ENCODE results near the gene MCM5.

Gene MCM5

GRCh38 chr22:35380537-35381423 is 19.2 kb upstream of the MCM5 start, which contains the start of gene HMOX1:
HMOX1 (plus strand) TSS chr22:35381096; CDS start chr22:35381174, 78 bp downstream.
- TF ChIP-seq, protein P1, sequence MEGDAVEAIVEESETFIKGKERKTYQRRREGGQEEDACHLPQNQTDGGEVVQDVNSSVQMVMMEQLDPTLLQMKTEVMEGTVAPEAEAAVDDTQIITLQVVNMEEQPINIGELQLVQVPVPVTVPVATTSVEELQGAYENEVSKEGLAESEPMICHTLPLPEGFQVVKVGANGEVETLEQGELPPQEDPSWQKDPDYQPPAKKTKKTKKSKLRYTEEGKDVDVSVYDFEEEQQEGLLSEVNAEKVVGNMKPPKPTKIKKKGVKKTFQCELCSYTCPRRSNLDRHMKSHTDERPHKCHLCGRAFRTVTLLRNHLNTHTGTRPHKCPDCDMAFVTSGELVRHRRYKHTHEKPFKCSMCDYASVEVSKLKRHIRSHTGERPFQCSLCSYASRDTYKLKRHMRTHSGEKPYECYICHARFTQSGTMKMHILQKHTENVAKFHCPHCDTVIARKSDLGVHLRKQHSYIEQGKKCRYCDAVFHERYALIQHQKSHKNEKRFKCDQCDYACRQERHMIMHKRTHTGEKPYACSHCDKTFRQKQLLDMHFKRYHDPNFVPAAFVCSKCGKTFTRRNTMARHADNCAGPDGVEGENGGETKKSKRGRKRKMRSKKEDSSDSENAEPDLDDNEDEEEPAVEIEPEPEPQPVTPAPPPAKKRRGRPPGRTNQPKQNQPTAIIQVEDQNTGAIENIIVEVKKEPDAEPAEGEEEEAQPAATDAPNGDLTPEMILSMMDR (IDR thresholded peaks at IDR 0.05; ENCODE audit: low read depth, low read length) = peak; percentile 19; the same call in 1 of the 2 replicates
- no peak within 1 kb of the TSS for H3K27ac ChIP-seq
- no peaks in the 10 kb centered on the region for H3K36me3 ChIP-seq
- peak; percentile 69 for DNase-seq
- H3K9me3 ChIP-seq (ENCODE audit: severe bottlenecking) = no peaks in the 10 kb centered on the region
- peaks cover 4% of the 10 kb centered on the region for H3K27me3 ChIP-seq (ENCODE audit: insufficient read depth, low read depth, severe bottlenecking)
- H3K4me3 ChIP-seq (ENCODE audit: low read depth, low read length) = peak within 1 kb of the TSS; percentile 52

DNA sequence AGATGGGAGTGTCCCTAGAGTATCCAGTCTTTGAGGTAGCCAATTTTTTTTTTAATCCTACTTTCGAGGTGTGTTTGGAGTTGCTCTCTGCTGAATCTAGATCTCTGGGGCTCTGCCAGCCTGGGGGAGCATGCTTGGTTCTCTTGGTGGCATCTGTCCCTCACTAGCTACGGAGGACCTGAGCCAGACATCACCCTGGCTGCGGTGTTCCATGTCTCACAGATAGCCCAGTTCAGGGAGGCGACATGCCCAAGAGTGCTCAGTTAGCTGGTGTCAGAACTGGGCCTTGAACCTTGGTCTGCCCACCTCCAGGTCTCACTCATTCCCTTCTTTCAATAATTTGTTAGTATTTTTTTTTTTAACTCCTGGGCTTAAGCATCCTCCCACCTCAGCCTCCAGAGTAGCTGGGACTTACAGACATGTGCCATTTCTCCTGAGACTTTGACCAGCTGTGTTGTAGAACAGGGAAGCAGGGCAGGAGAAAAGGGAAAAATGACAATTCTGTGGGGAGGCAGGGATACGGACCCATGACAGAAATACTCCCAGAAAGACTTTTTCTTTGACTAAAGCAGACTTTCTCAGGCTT is 18.4 kb upstream of the MCM5 start:
- no peak for DNase-seq
- Histone ChIP-seq H3K27me3 (ENCODE audit: insufficient read depth, low read depth, severe bottlenecking) (peaks cover 4% of the 10 kb centered on the region), H3K27ac (no peak overlapping the region), H3K4me3 (ENCODE audit: low read depth, low read length) (peak overlapping the region; percentile 52), H3K36me3 (no peaks in the 10 kb centered on the region), H3K9me3 (ENCODE audit: severe bottlenecking) (no peaks in the 10 kb centered on the region)
- TF ChIP-seq, protein P1 (IDR thresholded peaks at IDR 0.05; ENCODE audit: low read depth, low read length) = no peak

DNA sequence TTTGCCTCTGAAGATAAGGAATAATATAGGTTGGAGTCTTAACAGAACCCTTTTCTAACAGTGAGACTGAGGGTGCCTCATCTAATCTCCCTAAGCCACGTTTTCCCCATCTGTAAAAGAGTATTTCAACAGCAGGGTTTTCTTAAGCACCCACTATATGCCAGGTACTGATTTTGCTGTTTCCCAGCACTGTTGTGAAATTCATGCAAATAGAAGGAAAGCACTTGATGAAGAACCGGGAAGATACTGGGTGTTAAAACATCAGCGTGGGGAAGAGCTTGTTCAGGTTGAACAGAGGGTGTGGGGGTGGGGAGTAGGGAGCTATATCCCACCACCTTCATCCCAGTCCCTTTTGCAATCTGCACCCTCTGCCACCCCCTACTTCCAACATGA is 16.3 kb upstream of the MCM5 start:
- H3K27ac ChIP-seq = no peak overlapping the region
- DNase-seq = no peak
- H3K36me3 ChIP-seq = no peaks in the 10 kb centered on the region
- H3K9me3 ChIP-seq (ENCODE audit: severe bottlenecking) = no peaks in the 10 kb centered on the region
- TF ChIP-seq, protein P1 (IDR thresholded peaks at IDR 0.05; ENCODE audit: low read depth, low read length) = no peak
- peaks cover 4% of the 10 kb centered on the region for H3K27me3 ChIP-seq (ENCODE audit: insufficient read depth, low read depth, severe bottlenecking)
- no peak overlapping the region for H3K4me3 ChIP-seq (ENCODE audit: low read depth, low read length)

DNA sequence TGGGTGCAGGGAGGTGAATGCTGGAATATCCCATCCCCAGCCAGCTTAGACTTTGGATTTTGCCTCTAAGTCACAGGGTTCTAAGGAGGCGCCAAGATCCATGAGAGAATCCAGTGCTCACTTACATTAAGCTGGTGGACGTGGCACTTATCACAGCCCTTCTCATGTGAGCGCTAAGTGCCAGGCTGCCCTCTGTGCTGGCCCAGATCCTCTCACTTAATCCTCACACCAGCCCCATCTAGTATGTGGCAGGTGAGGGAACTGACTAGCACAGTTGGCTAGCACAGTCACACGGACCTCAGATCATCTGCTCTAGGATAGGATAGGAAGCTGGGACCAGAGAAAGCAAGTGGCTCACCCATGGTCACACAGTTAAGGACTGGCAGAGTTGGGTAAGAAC is 15.4 kb upstream of the MCM5 start:
- no peak overlapping the region for H3K27ac ChIP-seq
- no peaks in the 10 kb centered on the region for H3K36me3 ChIP-seq
- TF ChIP-seq, protein P1 (IDR thresholded peaks at IDR 0.05; ENCODE audit: low read depth, low read length) = no peak
- H3K9me3 ChIP-seq (ENCODE audit: severe bottlenecking) = no peaks in the 10 kb centered on the region
- DNase-seq = no peak
- peaks cover 4% of the 10 kb centered on the region for H3K27me3 ChIP-seq (ENCODE audit: insufficient read depth, low read depth, severe bottlenecking)
- H3K4me3 ChIP-seq (ENCODE audit: low read depth, low read length) = no peak overlapping the region

DNA sequence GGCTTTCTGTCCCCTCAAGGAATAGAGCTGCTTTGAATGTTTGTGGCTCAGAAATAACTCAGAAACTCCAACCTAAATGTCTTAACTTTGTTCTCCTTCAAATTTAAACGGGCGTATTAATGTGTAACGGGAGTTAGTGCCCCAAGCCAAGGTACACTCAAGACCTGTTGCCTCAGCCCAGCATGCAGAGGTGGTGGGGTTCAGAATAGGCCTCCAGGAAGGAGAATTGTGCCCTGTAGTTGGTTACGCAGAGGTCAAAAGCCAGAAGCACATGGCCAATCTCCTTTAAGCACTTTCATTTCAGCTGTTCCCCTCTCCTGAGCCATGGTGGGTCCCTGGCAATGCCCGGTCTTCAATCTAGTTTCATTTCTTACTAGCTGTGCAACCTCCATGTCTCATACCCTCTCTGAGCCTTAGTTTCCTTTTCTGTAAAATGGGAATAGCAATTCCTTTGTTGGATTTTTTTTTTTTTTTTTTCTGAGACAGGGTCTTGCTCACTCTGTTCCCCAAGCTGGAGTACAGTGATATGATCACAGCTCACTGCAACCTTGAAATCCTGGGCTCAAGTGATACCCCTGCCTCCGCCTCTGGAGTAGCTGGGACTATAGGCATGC is 14.9 kb upstream of the MCM5 start:
- TF ChIP-seq, protein P1 (IDR thresholded peaks at IDR 0.05; ENCODE audit: low read depth, low read length) = no peak
- Histone ChIP-seq H3K27me3 (ENCODE audit: insufficient read depth, low read depth, severe bottlenecking) (peaks cover 4% of the 10 kb centered on the region), H3K9me3 (ENCODE audit: severe bottlenecking) (no peaks in the 10 kb centered on the region), H3K36me3 (no peaks in the 10 kb centered on the region), H3K27ac (no peak overlapping the region), H3K4me3 (ENCODE audit: low read depth, low read length) (no peak overlapping the region)
- DNase-seq = no peak

Measured in WERI-Rb-1 (cell line).